ENCODE results near the gene ARSB.

ARSB gene

GRCh38 chr5:78803353-78803752 lies 181.8 kb downstream of the ARSB start:
- Histone ChIP-seq H3K27ac (ENCODE audit: poor library complexity, severe bottlenecking) (no peak overlapping the region), H3K27me3 (ENCODE audit: insufficient read depth, poor library complexity, severe bottlenecking) (no peaks in the 10 kb centered on the region), H3K9me3 (ENCODE audit: severe bottlenecking) (no peaks in the 10 kb centered on the region), H3K4me1 (ENCODE audit: insufficient read depth, poor library complexity, severe bottlenecking) (peaks cover 7% of the 10 kb centered on the region), H3K36me3 (ENCODE audit: low read depth) (no peaks in the 10 kb centered on the region), H3K4me3 (ENCODE audit: severe bottlenecking) (no peak overlapping the region)
- DNase-seq (ENCODE audit: low spot score) (no peak), ATAC-seq (ENCODE audit: low read depth) (no peak)
- TF ChIP-seq CTCF (IDR thresholded peaks at IDR 0.05; ENCODE audit: poor library complexity, severe bottlenecking) = no peak

GRCh38 chr5:78801413-78801812 lies 183.7 kb downstream of the ARSB start:
- Histone ChIP-seq H3K4me1 (ENCODE audit: insufficient read depth, poor library complexity, severe bottlenecking) (peaks cover 2% of the 10 kb centered on the region), H3K9me3 (ENCODE audit: severe bottlenecking) (no peaks in the 10 kb centered on the region), H3K36me3 (ENCODE audit: low read depth) (no peaks in the 10 kb centered on the region), H3K4me3 (ENCODE audit: severe bottlenecking) (no peak overlapping the region), H3K27ac (ENCODE audit: poor library complexity, severe bottlenecking) (no peak overlapping the region), H3K27me3 (ENCODE audit: insufficient read depth, poor library complexity, severe bottlenecking) (no peaks in the 10 kb centered on the region)
- ATAC-seq (ENCODE audit: low read depth) = no peak
- TF ChIP-seq CTCF (IDR thresholded peaks at IDR 0.05; ENCODE audit: poor library complexity, severe bottlenecking) = no peak
- DNase-seq (ENCODE audit: low spot score) = no peak

- TF ChIP-seq CTCF (IDR thresholded peaks at IDR 0.05; ENCODE audit: poor library complexity, severe bottlenecking) = peak; percentile 7
- H3K4me3 ChIP-seq (ENCODE audit: severe bottlenecking) = no peak overlapping the region
- ATAC-seq (ENCODE audit: low read depth) (no peak), DNase-seq (ENCODE audit: low spot score) (no peak)
- no peaks in the 10 kb centered on the region for H3K27me3 ChIP-seq (ENCODE audit: insufficient read depth, poor library complexity, severe bottlenecking)
- H3K36me3 ChIP-seq (ENCODE audit: low read depth) = no peaks in the 10 kb centered on the region
- H3K9me3 ChIP-seq (ENCODE audit: severe bottlenecking) = no peaks in the 10 kb centered on the region
- H3K27ac ChIP-seq (ENCODE audit: poor library complexity, severe bottlenecking) = no peak overlapping the region
- H3K4me1 ChIP-seq (ENCODE audit: insufficient read depth, poor library complexity, severe bottlenecking) = peaks cover 4% of the 10 kb centered on the region
Measured at GRCh38 chr5:78799266-78800017, 185.7 kb downstream of the ARSB start.

- no peak for TF ChIP-seq CTCF (IDR thresholded peaks at IDR 0.05; ENCODE audit: poor library complexity, severe bottlenecking)
- no peak overlapping the region for H3K27ac ChIP-seq (ENCODE audit: poor library complexity, severe bottlenecking)
- H3K27me3 ChIP-seq (ENCODE audit: insufficient read depth, poor library complexity, severe bottlenecking) = no peaks in the 10 kb centered on the region
- no peaks in the 10 kb centered on the region for H3K9me3 ChIP-seq (ENCODE audit: severe bottlenecking)
- H3K4me3 ChIP-seq (ENCODE audit: severe bottlenecking) = no peak overlapping the region
- peaks cover 4% of the 10 kb centered on the region for H3K4me1 ChIP-seq (ENCODE audit: insufficient read depth, poor library complexity, severe bottlenecking)
- no peak for DNase-seq (ENCODE audit: low spot score)
- H3K36me3 ChIP-seq (ENCODE audit: low read depth) = no peaks in the 10 kb centered on the region
- ATAC-seq (ENCODE audit: low read depth) = no peak
Measured at GRCh38 chr5:78798673-78799029, 186.5 kb downstream of the ARSB start.

- no peak for TF ChIP-seq CTCF (IDR thresholded peaks at IDR 0.05; ENCODE audit: poor library complexity, severe bottlenecking)
- Histone ChIP-seq H3K4me1 (ENCODE audit: insufficient read depth, poor library complexity, severe bottlenecking) (peaks cover 4% of the 10 kb centered on the region), H3K27ac (ENCODE audit: poor library complexity, severe bottlenecking) (no peak overlapping the region), H3K27me3 (ENCODE audit: insufficient read depth, poor library complexity, severe bottlenecking) (no peaks in the 10 kb centered on the region), H3K4me3 (ENCODE audit: severe bottlenecking) (no peak overlapping the region), H3K9me3 (ENCODE audit: severe bottlenecking) (no peaks in the 10 kb centered on the region), H3K36me3 (ENCODE audit: low read depth) (no peaks in the 10 kb centered on the region)
- ATAC-seq (ENCODE audit: low read depth) = no peak
- DNase-seq (ENCODE audit: low spot score) = no peak
Measured at GRCh38 chr5:78797936-78798672, 187.0 kb downstream of the ARSB start.

All from RWPE2 (cell line).